ENCODE results near the gene CAPN10. TPM values are rescaled to one million over a fixed set of nuclear protein-coding genes. Genes with fewer than 3 reads are reported as not detected.

CAPN10 gene
- total RNA-seq, 3 donors from 2014 or later = 38.2 to 43.4 (median 41.1) TPM

DNA sequence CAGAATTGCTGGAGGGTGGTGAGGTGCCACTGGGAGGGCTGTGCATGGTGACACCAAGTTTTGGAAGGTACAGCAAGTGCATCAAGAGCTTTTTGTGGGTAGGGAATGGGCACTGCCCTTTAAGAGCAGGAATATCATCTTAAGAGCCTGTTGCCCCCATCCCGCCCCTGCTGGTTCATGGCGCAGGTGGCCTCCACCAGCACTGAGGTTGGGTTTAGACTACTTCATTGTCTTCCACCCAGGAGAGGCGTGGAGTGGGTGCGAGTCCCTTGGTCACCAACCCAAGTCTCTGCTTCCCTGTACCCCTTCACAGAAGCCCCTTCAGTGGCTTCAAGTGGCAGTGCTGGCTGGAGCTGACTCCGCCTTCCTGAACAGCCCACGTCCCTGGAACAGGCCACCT, 10.5 kb upstream of the CAPN10 start:
- ATAC-seq (no peak), DNase-seq (no peak)
- no peaks in the 10 kb centered on the region for H3K9me3 Mint-ChIP-seq
- peaks cover 5% of the 10 kb centered on the region for H3K36me3 Mint-ChIP-seq (ENCODE audit: insufficient read depth)
- H3K4me3 Mint-ChIP-seq = no peak overlapping the region
- no peaks in the 10 kb centered on the region for H3K27me3 Mint-ChIP-seq (ENCODE audit: low read depth)
- H3K4me1 Mint-ChIP-seq (ENCODE audit: low read depth) = peaks cover 26% of the 10 kb centered on the region

DNA sequence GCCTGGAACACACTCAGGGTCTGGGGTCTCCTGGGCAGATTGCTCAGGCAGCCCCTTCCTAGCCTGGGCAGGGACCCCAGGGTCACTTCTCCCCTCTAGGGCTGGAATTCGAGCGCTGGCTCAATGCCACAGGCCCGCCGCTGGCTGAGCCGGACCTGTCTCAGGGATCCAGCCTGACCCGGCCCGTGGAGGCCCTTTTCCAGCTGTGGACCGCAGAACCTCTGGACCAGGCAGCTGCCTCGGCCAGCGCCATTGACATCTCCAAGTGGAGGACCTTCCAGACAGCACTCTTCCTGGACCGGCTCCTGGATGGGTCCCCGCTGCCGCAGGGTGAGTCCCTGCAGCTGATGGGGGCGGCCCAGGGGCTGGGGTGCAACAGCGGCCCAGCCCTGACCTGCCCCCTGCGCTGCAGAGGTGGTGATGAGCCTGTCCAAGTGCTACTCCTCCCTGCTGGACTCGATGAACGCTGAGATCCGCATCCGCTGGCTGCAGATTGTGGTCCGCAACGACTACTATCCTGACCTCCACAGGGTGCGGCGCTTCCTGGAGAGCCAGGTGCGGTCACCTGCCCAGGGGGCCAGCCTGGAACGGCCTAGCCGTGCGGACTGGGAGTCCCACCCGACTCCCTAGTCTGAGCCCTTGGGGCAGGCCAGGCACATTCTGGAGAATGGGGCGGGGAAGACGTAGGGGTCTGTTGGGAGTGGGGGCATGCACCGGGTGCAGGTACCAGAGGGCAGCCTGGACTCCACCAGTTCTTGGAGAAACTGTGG, 9.9 kb upstream of the CAPN10 start:
- Mint-ChIP-seq H3K4me1 (ENCODE audit: low read depth) (peaks cover 24% of the 10 kb centered on the region), H3K36me3 (ENCODE audit: insufficient read depth) (peaks cover 7% of the 10 kb centered on the region), H3K9me3 (no peaks in the 10 kb centered on the region), H3K27me3 (ENCODE audit: low read depth) (no peaks in the 10 kb centered on the region), H3K4me3 (no peak overlapping the region)
- ATAC-seq (no peak), DNase-seq (no peak)

DNA sequence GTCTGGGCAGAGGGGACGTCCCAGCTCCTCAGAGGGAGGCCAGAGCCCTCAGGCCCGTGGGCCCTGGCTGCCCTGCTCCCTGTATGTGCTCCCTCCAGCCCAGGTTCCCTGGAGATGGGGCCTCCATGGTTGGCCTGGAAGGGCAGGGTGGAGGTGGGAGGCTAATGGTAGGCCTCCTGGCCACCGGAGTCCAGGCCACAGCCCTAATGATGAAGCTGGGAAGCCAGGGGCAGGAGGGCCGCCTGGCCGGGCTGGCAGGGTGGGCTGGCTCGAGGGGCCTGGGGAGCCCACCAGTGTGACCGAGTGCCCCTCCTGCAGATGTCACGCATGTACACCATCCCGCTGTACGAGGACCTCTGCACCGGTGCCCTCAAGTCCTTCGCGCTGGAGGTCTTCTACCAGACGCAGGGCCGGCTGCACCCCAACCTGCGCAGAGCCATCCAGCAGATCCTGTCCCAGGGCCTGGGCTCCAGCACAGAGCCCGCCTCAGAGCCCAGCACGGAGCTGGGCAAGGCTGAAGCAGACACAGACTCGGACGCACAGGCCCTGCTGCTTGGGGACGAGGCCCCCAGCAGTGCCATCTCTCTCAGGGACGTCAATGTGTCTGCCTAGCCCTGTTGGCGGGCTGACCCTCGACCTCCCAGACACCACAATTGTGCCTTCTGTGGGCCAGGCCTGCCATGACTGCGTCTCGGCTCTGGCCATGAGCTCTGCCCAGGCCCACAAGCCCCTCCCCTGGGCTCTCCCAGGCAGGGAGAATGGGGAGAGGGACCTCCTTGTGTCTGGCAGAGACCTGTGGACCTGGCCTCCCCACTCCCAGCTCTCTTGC, 9.0 kb upstream of the CAPN10 start:
- DNase-seq (no peak), ATAC-seq (no peak)
- no peak overlapping the region for H3K4me3 Mint-ChIP-seq
- peaks cover 28% of the 10 kb centered on the region for H3K4me1 Mint-ChIP-seq (ENCODE audit: low read depth)
- peaks cover 4% of the 10 kb centered on the region for H3K36me3 Mint-ChIP-seq (ENCODE audit: insufficient read depth)
- H3K9me3 Mint-ChIP-seq = no peaks in the 10 kb centered on the region
- H3K27me3 Mint-ChIP-seq (ENCODE audit: low read depth) = no peaks in the 10 kb centered on the region

DNA sequence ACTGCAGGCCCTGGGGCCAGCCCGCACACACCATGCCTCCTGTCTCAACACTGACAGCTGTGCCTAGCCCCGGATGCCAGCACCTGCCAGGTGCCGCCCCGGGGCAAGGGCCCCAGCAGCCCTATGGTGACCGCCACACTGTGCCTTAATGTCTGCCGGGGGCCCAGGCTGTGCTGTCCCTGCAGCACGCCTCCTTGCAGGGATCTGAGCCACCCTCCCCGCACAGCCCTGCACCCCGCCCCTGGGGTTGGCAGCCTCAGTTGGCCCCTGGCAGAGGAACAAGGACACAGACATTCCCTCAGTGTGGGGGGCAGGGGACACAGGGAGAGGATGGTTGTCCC, 8.5 kb upstream of the CAPN10 start:
- Mint-ChIP-seq H3K27me3 (ENCODE audit: low read depth) (no peaks in the 10 kb centered on the region), H3K4me3 (no peak overlapping the region), H3K36me3 (ENCODE audit: insufficient read depth) (peaks cover 4% of the 10 kb centered on the region), H3K4me1 (ENCODE audit: low read depth) (peaks cover 33% of the 10 kb centered on the region), H3K9me3 (no peaks in the 10 kb centered on the region)
- no peak for ATAC-seq
- DNase-seq = no peak

DNA sequence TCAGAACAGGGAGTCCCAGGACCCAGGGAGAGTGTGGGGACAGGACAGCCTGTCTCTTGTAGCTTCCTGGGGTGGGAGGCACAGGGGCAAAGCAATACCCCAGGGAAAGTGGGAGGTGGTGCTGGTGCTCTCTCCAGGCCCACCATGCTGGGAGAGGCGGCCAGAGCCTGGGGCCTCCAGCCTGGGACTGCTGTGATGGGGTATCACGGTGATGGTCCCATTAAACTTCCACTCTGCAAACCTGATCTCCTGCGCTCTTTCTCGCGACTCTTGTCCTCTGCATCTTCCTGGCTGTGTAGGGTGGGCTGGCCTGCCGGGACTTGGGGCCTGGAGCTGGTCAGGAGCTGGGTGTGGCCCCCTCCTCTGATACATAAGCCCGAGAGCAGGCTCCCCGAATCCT, 8.0 kb upstream of the CAPN10 start:
- ATAC-seq (no peak), DNase-seq (no peak)
- Mint-ChIP-seq H3K9me3 (no peaks in the 10 kb centered on the region), H3K4me1 (ENCODE audit: low read depth) (peaks cover 33% of the 10 kb centered on the region), H3K4me3 (no peak overlapping the region), H3K36me3 (ENCODE audit: insufficient read depth) (peaks cover 4% of the 10 kb centered on the region), H3K27me3 (ENCODE audit: low read depth) (no peaks in the 10 kb centered on the region)

DNA sequence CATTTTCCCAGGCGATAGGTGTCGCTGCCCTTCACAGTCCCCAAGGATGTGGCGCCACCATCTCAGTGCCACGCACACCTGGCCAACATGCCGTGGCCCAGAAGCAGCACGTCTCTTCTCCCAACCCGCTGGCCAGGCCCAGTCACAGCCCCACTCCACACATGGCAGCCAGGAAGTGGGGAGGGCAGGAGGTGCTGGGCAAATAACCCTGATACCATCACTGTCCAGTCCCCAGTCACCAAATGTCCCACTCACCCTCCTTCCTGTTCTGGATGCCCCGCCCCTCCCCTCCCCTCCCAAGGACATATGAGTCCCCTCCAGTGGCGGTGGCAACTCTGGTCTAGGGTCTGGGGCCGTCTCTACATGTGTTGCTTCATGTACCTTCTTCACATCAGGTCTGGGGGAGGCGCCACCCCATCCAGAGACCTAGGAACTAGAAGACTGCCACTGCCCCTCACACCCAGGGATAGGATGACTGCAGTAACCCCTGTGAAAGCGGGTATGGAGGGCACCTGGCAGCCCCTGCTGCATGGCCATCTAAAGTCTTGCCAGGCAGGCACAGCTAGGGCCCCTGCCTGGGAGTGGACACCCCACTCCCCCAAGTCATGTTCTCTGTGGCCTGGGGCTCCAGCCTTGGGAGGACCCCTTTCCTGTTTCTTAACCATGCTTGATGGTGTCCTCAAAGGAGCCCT, 7.3 kb upstream of the CAPN10 start:
- Mint-ChIP-seq H3K36me3 (ENCODE audit: insufficient read depth) (peaks cover 4% of the 10 kb centered on the region), H3K4me1 (ENCODE audit: low read depth) (peaks cover 33% of the 10 kb centered on the region), H3K27me3 (ENCODE audit: low read depth) (no peaks in the 10 kb centered on the region), H3K4me3 (no peak overlapping the region), H3K9me3 (no peaks in the 10 kb centered on the region)
- DNase-seq (no peak), ATAC-seq (peak in 1 of 2 donors; percentile 4)

DNA sequence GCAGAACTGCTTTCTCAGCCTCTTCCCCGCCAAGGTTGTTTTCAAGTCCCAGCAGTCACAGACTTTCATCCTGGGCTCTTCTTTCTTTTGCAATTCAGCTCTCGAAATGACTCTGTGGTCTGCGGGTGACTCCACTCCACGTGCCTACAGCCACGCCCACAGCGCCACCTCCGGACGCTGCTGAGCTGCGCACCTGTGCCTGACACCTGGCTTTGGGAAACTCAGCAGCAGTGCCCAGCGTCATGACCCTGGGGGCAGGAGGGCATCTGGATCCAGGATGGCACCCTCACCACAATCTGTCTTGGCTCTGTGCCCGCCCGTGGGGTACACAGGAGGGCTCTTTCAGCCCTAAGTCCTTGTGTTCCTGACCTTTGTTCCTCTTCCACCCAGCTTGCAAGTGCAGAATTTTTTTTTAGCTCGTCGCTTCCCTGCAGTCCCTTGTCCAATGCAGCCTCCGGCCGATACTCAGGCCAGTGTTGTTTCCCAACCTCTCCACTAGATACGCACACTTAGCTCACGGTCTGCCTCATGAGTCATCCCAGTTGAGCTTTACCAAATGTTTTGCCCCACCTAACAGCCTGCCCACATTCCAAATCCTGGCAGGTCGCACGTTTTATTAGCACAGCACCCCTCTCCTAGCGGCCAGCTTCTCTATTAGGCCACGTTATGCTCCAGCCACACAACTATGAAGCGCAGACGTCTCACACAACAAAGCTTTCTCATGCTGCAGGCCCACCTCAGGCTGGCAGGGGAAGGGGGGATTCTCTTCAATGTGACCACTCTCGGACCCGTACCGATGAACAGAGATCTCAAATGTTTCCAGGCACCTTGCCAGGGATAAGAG, 6.5 kb upstream of the CAPN10 start:
- Mint-ChIP-seq H3K36me3 (ENCODE audit: insufficient read depth) (peaks cover 4% of the 10 kb centered on the region), H3K4me3 (no peak overlapping the region)

DNA sequence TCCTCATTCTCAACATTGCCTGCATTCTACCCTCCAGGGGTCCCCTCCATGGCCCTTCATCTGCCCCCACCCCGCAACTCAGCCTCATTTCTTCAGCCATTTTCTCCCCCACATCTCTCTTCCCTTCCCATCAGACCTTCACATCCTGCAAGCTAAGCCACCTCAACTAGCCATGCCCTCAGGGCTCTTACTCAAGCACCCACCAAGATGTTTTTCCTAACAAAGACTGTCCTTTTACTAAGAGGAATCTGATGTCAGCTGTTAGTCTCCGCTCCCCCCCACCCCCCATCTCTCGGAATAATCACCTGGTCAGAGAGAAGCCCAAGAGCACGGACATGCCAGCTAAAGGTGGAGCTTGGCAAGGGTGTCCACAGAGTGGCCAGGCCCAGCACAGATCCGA, 4.7 kb upstream of the CAPN10 start:
- ATAC-seq (no peak), DNase-seq (no peak)
- H3K4me3 Mint-ChIP-seq = no peak overlapping the region
- no peaks in the 10 kb centered on the region for H3K9me3 Mint-ChIP-seq
- no peaks in the 10 kb centered on the region for H3K27me3 Mint-ChIP-seq (ENCODE audit: low read depth)
- peaks cover 4% of the 10 kb centered on the region for H3K36me3 Mint-ChIP-seq (ENCODE audit: insufficient read depth)
- peaks cover 47% of the 10 kb centered on the region for H3K4me1 Mint-ChIP-seq (ENCODE audit: low read depth)

More for the DNA sequence above, 6.5 kb upstream of the CAPN10 start:
- DNase-seq = peak; percentile 69
- H3K4me1 Mint-ChIP-seq (ENCODE audit: low read depth) = peaks cover 41% of the 10 kb centered on the region
- H3K9me3 Mint-ChIP-seq = no peaks in the 10 kb centered on the region
- peak; percentile 89 to 93 for ATAC-seq
- no peaks in the 10 kb centered on the region for H3K27me3 Mint-ChIP-seq (ENCODE audit: low read depth)

DNA sequence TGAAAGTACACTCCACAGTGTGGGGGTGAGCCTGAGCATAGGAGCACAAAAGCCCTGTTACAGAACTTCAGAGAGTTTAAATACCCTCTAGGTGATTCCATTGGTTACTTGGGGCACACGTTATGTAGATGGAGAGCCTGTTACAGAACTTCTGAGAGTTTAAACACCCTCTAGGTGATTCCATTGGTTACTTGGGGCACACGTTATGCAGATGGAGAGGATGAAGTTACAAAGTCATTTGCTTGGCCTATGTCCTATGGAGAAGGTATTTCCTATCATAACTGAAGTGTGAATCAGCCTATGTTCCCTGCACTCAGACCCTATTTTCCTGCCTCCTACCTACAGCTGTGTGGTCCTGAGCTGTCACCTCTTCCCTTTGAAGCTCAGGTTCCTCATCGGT, 3.8 kb upstream of the CAPN10 start:
- Mint-ChIP-seq H3K9me3 (no peaks in the 10 kb centered on the region), H3K27me3 (ENCODE audit: low read depth) (no peaks in the 10 kb centered on the region), H3K4me1 (ENCODE audit: low read depth) (peaks cover 54% of the 10 kb centered on the region), H3K36me3 (ENCODE audit: insufficient read depth) (peaks cover 5% of the 10 kb centered on the region), H3K4me3 (no peak overlapping the region)
- DNase-seq = no peak
- ATAC-seq = no peak

DNA sequence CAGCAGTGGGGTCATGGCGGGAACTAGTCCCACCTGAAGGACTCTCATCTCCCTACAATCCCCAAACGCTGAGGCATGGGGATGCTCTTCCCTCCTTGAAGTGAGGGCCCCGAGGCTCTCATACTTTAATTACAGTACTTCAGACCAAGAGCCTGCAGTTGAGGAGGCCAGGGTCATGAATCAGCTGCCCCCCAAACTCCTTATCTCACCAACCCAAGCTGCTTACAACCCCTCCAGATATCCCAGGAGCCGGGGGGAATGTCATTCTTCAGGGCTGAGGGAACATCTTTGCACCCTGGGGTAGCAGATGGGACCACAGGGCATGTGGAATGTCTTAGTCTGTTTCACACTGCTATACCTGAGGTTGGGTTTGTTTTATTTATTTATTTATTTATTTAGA, 2.8 kb upstream of the CAPN10 start:
- Mint-ChIP-seq H3K9me3 (no peaks in the 10 kb centered on the region), H3K4me3 (no peak overlapping the region), H3K4me1 (ENCODE audit: low read depth) (peaks cover 62% of the 10 kb centered on the region), H3K27me3 (ENCODE audit: low read depth) (no peaks in the 10 kb centered on the region), H3K36me3 (ENCODE audit: insufficient read depth) (peaks cover 5% of the 10 kb centered on the region)
- ATAC-seq (no peak), DNase-seq (no peak)

DNA sequence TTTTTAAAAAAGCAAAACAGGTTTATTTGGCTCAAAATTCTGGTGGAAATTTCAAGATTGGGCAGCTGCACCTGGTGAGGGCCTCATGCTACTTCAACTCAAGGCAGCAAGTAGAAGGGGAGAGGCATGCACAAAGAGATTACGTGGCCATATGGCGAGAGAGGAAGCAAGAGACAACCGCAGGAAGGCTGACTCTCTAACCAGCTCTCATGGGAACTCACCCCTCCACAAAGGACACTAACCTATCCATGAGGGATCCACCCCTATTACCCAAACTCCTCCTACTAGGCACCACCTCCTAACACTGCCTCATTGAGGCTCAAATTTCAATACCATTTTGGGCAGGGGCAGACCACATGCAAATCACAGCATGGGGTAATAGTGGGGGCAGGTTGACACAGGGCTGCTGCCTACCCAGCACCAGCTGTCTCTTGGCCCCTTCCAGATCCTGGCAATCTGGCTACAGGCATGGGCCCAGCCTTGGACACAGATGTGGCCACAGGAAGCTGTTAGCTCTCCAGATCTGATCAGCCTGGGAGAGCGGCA, 2.0 kb upstream of the CAPN10 start:
- Mint-ChIP-seq H3K27me3 (ENCODE audit: low read depth) (no peaks in the 10 kb centered on the region), H3K4me3 (peak overlapping the region; percentile 96), H3K36me3 (ENCODE audit: insufficient read depth) (peaks cover 7% of the 10 kb centered on the region), H3K9me3 (no peaks in the 10 kb centered on the region), H3K4me1 (ENCODE audit: low read depth) (peaks cover 58% of the 10 kb centered on the region)
- no peak for DNase-seq
- no peak for ATAC-seq

DNA sequence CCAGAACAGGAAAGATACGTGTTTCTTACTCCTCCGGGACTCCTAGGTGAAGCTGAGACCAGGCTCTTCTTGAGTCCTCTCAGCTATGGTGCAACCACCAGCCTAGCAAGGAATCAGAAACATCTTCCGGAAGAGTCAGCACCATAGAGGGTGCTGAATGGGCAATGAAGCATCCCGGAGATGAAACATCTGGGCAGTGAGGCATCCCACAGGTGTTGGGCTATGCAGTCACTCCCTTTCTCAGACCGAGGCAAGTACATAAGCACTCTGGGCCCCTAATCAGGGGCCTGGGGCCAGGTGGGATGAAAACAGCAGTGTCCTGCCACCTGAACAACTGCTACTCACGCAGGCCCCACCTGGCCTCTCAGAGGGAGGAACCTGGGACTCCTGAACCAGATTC, 1.4 kb upstream of the CAPN10 start:
- ATAC-seq (no peak), DNase-seq (no peak)
- peaks cover 7% of the 10 kb centered on the region for H3K36me3 Mint-ChIP-seq (ENCODE audit: insufficient read depth)
- no peaks in the 10 kb centered on the region for H3K9me3 Mint-ChIP-seq
- peaks cover 56% of the 10 kb centered on the region for H3K4me1 Mint-ChIP-seq (ENCODE audit: low read depth)
- peak overlapping the region; percentile 96 for H3K4me3 Mint-ChIP-seq
- no peaks in the 10 kb centered on the region for H3K27me3 Mint-ChIP-seq (ENCODE audit: low read depth)

DNA sequence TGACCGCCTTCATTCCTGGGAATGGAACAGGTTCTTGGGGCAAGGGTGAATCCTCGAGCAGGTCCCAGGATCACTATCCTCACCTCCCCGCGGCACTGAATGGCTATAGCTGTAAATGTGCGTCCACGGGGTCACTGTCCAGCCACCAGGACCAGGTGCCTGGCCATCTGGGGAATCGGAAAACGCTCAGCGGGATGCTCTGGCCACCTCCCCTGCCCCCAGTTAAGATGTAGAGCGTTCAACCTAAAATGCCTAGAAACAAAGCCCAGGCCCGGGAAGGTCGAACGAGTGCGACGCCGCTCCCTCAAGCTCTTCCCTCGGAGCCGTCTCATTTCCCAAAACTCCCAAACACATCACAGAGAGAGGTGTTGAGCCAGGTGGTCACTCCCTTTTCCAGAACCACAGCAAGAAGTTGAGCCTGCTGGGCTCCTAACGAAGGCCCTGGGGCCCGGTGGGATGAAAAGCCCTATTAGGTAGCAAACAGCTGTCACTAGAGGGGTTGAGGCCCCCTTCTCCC, 795 bp upstream of the CAPN10 start:
- Mint-ChIP-seq H3K36me3 (ENCODE audit: insufficient read depth) (peaks cover 7% of the 10 kb centered on the region), H3K4me1 (ENCODE audit: low read depth) (peaks cover 52% of the 10 kb centered on the region), H3K27me3 (ENCODE audit: low read depth) (no peaks in the 10 kb centered on the region), H3K9me3 (no peaks in the 10 kb centered on the region), H3K4me3 (peak overlapping the region; percentile 96)
- DNase-seq = no peak
- ATAC-seq = no peak

Data from activated T-cell treated with anti-CD3 and anti-CD28 coated beads, Interleukin-2, amount 50 U/mL, for 4 hours (primary cell).